Astrocyte of the spinal cord (primary cell): Measurements from ENCODE around the gene RAB40C.

Experiments used
- DNase-seq: peaks from one replicate; pipeline ENCODE4 v3.0.0; 2011; ENCODE audit warnings: low read depth, low spot score
- H3K4me3 ChIP-seq: 2 replicates; pipeline ENCODE4 v1.5.1; 2011; ENCODE audit warnings: low read depth, mild to moderate bottlenecking, low read length, moderate library complexity
- CTCF ChIP-seq: IDR thresholded peaks from 2 replicates; pipeline ENCODE4 v1.5.1; 2012; ENCODE audit warnings: low read depth, mild to moderate bottlenecking, low read length, inconsistent platforms
- in situ Hi-C: cut with HindIII; loops from 2 replicates; pipeline ENCODE4 v1.10.0; 2017; ENCODE audit warnings: low sequenced_read_pairs

Gene RAB40C

DNA sequence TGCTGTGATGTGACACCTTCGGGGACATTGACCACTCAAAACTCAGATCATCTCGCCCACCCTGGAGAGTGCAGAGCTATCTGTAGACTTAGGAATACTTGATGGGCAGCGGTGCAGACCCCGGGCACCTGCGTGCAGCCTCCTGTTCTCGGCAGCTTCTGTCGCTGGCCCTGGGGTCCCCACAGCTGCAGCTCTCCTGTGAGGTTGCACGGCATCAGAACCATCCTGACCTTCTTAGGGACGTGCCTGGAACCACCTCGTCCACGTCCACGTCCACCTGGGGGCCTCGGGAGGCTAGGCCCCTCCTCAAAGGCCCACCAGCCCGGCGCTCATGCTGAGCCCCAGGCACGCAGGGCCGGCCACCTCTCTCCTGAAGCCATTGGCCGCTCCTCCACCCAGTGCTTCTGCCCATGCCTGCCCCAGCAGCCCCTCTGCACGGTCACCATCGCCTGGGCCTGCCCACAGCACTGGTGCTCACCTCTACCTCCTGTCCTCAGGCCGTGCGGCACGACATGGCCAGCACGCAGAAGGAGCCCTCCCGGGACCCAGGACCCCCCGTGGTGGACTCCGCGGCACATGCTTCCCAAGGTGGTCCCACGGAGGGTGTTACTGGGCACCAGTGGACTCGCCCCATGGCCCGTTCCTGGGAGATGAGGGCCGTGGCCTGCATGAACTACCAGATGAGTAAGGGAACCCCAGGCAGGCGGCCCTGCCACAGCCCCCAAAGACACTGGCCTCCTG, 38.6 kb downstream of the RAB40C start:
- no peak for TF ChIP-seq CTCF
- H3K4me3 ChIP-seq, result no peak overlapping the region
- DNase-seq, result no peak
- in situ Hi-C loops, result no loop called here

DNA sequence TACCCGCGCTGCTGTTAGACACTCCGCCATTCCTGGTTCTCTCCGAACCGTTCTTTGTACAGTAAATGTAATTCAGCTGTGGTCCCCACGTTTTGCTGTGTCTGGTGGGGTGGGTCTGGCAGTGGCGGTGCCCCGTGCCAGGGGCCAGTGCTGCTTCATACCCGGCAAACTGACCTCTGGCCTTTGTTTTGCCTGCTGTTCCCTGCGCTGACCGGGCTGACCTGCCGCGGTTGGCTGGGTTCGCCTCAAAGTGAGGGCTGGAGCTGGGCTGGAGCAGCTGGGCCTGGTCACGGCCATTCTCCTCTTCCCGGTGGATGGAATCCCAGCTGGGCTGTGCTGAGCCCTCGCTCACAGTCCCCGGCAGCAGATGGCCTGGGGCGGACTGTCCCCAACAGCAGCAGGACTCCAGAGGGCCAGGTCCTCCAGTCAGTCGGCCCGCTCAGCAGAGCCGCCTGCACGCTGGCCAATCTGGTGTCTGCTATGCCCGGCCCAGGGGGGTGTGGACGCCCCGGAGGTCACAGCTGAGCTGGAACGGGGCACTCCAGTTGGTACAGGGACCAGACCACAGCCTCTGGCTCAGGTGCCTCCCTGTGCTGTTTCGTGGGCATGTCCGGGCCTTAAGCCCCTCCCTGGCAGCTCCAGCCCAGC, 39.4 kb downstream of the RAB40C start:
- TF ChIP-seq CTCF, result no peak
- DNase-seq, result no peak
- H3K4me3 ChIP-seq, result no peak overlapping the region
- in situ Hi-C loops, result no loop called here

- DNase-seq, result no peak
- in situ Hi-C loops, result no loop called here
- no peak overlapping the region for H3K4me3 ChIP-seq
- TF ChIP-seq CTCF, result no peak
Measured at GRCh38 chr16:629833-630248, 40.0 kb downstream of the RAB40C start.

DNA sequence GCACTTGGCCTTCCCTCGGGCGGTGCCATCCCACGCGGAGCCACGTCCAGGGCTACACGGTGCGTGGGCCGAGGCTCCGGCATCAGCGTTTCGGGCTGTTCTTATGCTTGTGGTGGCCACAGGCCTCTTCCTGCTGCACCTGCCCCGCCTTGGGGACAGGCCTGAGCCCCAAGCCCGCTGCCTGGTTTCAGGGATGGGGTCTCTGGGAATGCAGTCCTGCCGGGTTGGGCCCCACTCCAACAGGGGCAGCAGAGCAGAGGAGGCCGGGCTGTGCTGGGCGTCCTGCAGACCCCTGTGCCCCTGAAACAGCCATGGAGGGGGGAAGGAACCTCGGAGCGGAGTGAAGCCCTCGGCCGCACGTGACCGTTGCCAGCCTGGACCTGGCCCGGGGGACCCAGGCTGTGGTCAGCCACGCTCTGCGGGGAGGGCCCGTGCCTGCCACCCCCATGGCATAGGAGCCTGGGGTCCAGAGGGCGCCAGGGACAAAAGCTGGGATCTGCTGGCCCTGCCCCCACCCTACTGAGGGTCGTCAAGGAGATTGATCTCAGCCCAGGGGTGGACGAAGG, 40.5 kb downstream of the RAB40C start:
- in situ Hi-C loops, result no loop called here
- no peak overlapping the region for H3K4me3 ChIP-seq
- no peak for DNase-seq
- TF ChIP-seq CTCF, result no peak

GRCh38 chr16:630815-631405, 41.0 kb downstream of the RAB40C start, which contains the start of gene WFIKKN1:
Gene WFIKKN1, plus strand, starts transcription at chr16:630985. Its CDS starts 269 bp downstream, at chr16:631254.
- no peak within 1 kb of the TSS for H3K4me3 ChIP-seq
- DNase-seq, result no peak
- TF ChIP-seq CTCF, result no peak
- in situ Hi-C loops, result no loop called here

- TF ChIP-seq CTCF, result no peak
- no peak overlapping the region for H3K4me3 ChIP-seq
- in situ Hi-C loops, result no loop called here
- DNase-seq, result no peak
Measured at GRCh38 chr16:631808-632358, 42.0 kb downstream of the RAB40C start.
